Neutrophil (primary cell): ENCODE data around the gene NAPSA.
"Not testable (repeated sequence)": the region's sequence is repeated elsewhere in the genome, so short reads cannot be mapped to it uniquely, and the experiment has no call there.

Source experiments
- H3K27ac ChIP-seq: fragments of 200-600 bp; sonication (generic); 2 replicates; pipeline ENCODE4 v1.5.1; 2016; ENCODE audit warnings: mild to moderate bottlenecking, moderate library complexity
- H3K27me3 ChIP-seq: fragments of 200-600 bp; sonication (generic); 2 replicates; pipeline ENCODE4 v1.6.0; 2016; ENCODE audit warnings: mild to moderate bottlenecking
- H3K36me3 ChIP-seq: fragments of 200-600 bp; sonication (generic); 2 replicates; pipeline ENCODE4 v1.5.1; 2017
- H3K4me1 ChIP-seq, 2 experiments: fragments of 200-600 bp in 1 of 2; sonication (generic) in 1 of 2; 1 replicate in 1 of 2; 2 replicates in 1 of 2; pipeline versions ENCODE4 v1.5.1 to v1.6.1; 2013 to 2016; ENCODE audit warnings: low read depth in 1 of 2, low read length in 1 of 2, mild to moderate bottlenecking in 1 of 2, moderate library complexity in 1 of 2; ENCODE audit not compliant: control insufficient read depth in 1 of 2, insufficient read depth in 1 of 2
- H3K4me3 ChIP-seq, 2 experiments: fragments of 200-600 bp in 1 of 2; sonication (generic) in 1 of 2; 1 replicate in 1 of 2; 2 replicates in 1 of 2; pipeline ENCODE4 v1.5.1; 2013 to 2016; ENCODE audit warnings: low read depth in 1 of 2, low read length in 1 of 2, mild to moderate bottlenecking in 1 of 2, moderate library complexity in 1 of 2
- H3K9me3 ChIP-seq: fragments of 200-600 bp; sonication (generic); 2 replicates; pipeline ENCODE4 v1.5.1; 2016
- CTCF ChIP-seq: fragments of 200-600 bp; sonication (generic); IDR thresholded peaks from 2 replicates; pipeline ENCODE4 v1.5.1; 2016; ENCODE audit warnings: antibody characterized with exemption

NAPSA gene

GRCh38 chr19:50359328-50359818, 6.1 kb downstream of the NAPSA start:
- Histone ChIP-seq H3K4me1 (peaks cover 3 to 9% of the 10 kb centered on the region in 2 experiments), H3K36me3 (no peaks in the 10 kb centered on the region), H3K4me3 (no peak overlapping the region), H3K27ac (peak overlapping the region; percentile 79), H3K9me3 (no peaks in the 10 kb centered on the region), H3K27me3 (peaks cover 40% of the 10 kb centered on the region)
- no peak for TF ChIP-seq CTCF

DNA sequence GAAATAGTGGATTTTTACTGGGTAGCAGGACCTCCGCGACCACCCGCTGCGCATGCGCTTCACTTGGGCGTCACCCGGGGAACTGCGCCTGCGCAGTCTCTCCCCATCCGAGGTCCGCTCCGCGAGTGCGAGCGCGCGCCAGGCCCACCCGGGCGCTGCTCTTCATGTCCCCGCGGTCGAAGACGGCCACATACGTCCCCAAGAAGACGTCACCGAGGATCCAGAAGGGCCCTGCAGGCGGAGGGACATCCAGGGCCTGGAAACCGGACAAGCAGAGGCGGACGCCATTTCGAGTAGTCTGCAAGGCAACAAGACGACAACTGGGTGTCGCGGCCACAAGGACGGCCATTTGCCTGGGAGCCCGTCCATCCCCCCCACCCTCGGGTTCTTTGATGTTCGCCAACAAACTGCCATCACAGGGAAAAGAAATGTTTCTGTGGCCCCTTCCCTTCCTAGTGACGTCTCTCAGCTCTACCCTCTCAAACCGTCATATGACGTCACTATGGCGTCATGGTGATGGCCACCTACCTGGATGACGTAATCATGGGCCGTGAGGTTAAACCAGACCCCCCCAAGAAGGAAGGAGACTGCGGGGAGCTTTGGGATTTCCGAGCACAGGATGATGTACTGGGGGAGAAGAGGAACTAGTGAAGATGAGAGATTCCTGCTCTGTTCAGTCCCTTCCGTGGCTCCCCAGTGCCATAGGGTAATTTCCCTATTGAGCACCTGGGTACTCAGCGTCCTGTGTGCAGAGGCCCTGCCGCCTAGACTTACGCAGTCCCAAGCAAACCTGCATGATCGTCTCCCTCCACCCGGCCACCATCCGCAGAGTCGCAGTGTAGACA, 6.7 kb downstream of the NAPSA start:
- no peak for TF ChIP-seq CTCF
- Histone ChIP-seq H3K27me3 (peaks cover 40% of the 10 kb centered on the region), H3K27ac (peak overlapping the region; percentile 79), H3K9me3 (no peaks in the 10 kb centered on the region), H3K4me1 (peaks cover 3 to 9% of the 10 kb centered on the region in 2 experiments), H3K4me3 (peak overlapping the region; percentile 60 to 71), H3K36me3 (no peaks in the 10 kb centered on the region)

DNA sequence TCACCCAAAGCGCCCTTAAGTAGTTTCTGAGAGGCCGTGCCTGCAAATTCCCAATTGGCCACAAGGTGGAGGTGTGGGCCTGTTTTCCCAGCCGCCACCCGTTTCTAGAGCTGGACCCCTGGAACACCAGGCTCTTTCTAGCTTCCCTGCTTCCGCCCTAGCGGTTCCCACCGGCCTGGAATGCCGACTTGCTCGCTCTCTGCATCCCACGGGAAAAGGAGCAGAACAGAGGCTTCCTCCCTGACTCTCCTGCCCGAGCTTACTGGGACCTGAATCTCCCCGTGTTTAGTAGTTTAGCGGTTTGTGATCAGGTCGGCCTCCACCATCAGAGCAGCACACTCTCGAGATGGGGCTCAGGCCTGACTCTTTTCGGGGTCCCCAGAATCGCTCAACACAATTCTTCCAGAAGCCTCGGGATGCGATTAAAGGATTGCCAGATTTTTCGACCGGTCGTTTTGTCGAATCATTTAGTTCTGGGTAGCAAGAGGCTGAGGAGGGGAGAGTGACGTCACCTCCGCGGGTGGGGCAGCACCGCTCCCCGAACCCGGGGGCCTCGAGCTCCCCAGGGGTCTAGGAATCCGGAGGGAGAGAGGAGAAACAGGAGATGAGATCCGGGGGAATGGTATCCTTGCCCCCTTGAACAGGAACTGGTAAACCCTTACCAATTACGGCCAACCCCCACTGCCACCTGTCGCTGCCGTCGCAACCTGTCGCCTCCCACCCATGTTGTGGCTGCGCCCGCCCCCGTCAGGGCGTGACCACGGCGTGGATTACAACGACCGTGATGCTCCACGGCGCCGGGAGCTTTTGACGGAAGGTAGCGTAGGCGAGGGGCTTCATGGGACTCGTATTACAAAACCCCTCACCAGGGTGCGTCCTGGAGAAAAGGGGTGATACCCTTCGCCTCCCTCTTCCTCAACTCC, 8.0 kb downstream of the NAPSA start:
- Histone ChIP-seq H3K9me3 (no peaks in the 10 kb centered on the region), H3K4me3 (peak overlapping the region; percentile 60 to 71)
- peak; percentile 89 for TF ChIP-seq CTCF

GRCh38 chr19:50356691-50357177, 8.7 kb downstream of the NAPSA start:
- Histone ChIP-seq H3K27ac (no peak overlapping the region), H3K4me1 (peaks cover 3 to 9% of the 10 kb centered on the region in 2 experiments), H3K4me3 (peak overlapping the region; percentile 60 to 71), H3K27me3 (peaks cover 35% of the 10 kb centered on the region), H3K9me3 (no peaks in the 10 kb centered on the region), H3K36me3 (no peaks in the 10 kb centered on the region)
- no peak for TF ChIP-seq CTCF

More for the DNA sequence above, 8.0 kb downstream of the NAPSA start:
- peak overlapping the region; percentile 79 for H3K27ac ChIP-seq
- H3K36me3 ChIP-seq, result no peaks in the 10 kb centered on the region
- peaks cover 3 to 9% of the 10 kb centered on the region in 2 experiments for H3K4me1 ChIP-seq
- H3K27me3 ChIP-seq, result peaks cover 33% of the 10 kb centered on the region

- peaks cover 39% of the 10 kb centered on the region for H3K27me3 ChIP-seq
- not testable (repeated sequence) for H3K27ac ChIP-seq, H3K9me3 ChIP-seq, H3K4me1 ChIP-seq, H3K36me3 ChIP-seq, H3K4me3 ChIP-seq
Measured at GRCh38 chr19:50353487-50353880, 12.0 kb downstream of the NAPSA start.
